AG04449 (cell line): Measurements from ENCODE around the gene RPS14.

Experiments used
- CTCF ChIA-PET: fragments of 350-600 bp; formaldehyde crosslinking; extraction: SDS; loops from one replicate; lab custom pipeline; 2021; ENCODE audit warnings: antibody characterized with exemption; lab: Yijun Ruan, JAX
- POLR2A ChIA-PET: fragments of 400-600, 350-600 bp; formaldehyde crosslinking; extraction: SDS; loops from one replicate; lab custom pipeline; 2020; ENCODE audit warnings: antibody characterized with exemption, inconsistent platforms; lab: Yijun Ruan, JAX
- DNase-seq: peaks from one replicate; pipeline ENCODE4 v3.0.0-alpha.2; 2010; ENCODE audit warnings: low read depth, low spot score
- H3K4me3 ChIP-seq: 2 replicates; pipeline ENCODE4 v1.5.1; 2011; ENCODE audit warnings: low read depth, mild to moderate bottlenecking, control low read depth, low read length
- TF ChIP-seq, protein P1 (sequence below): IDR thresholded peaks from one replicate; pipeline ENCODE4 v1.5.1; 2011; ENCODE audit warnings: mild to moderate bottlenecking, moderate library complexity, low read length, control low read depth, inconsistent platforms; ENCODE audit not compliant: insufficient read depth; ENCODE audit errors: missing control alignments

RPS14 gene

DNA sequence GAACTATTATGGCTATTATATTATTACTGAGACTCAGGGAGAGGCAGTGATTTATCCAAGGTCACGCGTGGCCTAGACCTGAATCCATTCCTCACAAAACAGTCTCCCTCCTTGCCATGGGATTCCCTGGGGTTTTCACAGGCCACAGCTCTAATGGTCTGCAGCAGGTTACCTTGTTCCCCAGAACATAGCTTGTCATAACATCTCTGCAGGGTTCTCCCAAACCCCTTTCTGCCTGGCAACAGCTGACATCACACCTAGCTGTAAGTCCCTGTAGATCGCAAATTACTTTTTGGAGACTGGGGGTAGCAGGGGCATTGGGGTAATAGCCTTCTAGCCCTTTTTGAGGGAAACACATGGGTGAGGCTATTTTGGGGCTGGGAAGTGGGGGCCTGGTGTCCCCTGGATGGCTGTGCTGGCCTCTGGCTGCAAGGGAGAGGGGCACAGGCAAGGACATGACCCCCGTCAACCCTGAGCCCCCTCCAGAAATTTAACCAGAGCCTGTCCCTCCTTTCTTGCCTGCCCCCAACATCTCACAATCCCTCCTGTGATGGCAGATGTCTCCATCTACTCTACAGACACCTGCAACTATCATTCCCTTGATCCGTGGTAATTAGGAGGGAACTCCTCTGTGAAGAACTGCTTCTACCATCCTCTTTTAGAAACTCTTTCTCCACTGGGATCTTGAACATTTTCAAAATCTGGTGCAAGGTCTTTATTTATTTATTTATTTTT is 38.1 kb downstream of the RPS14 start:
- POLR2A ChIA-PET, result no interaction called here
- DNase-seq, result no peak
- no peak overlapping the region for H3K4me3 ChIP-seq
- TF ChIP-seq, protein P1, sequence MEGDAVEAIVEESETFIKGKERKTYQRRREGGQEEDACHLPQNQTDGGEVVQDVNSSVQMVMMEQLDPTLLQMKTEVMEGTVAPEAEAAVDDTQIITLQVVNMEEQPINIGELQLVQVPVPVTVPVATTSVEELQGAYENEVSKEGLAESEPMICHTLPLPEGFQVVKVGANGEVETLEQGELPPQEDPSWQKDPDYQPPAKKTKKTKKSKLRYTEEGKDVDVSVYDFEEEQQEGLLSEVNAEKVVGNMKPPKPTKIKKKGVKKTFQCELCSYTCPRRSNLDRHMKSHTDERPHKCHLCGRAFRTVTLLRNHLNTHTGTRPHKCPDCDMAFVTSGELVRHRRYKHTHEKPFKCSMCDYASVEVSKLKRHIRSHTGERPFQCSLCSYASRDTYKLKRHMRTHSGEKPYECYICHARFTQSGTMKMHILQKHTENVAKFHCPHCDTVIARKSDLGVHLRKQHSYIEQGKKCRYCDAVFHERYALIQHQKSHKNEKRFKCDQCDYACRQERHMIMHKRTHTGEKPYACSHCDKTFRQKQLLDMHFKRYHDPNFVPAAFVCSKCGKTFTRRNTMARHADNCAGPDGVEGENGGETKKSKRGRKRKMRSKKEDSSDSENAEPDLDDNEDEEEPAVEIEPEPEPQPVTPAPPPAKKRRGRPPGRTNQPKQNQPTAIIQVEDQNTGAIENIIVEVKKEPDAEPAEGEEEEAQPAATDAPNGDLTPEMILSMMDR, result no peak
- CTCF ChIA-PET, result interaction anchor here (1.1 to 1.5 kb wide), 4 partner anchors 8 to 575 kb away, joined by 3 to 4 read pairs (median 3); no protein-coding TSS in a partner anchor

DNA sequence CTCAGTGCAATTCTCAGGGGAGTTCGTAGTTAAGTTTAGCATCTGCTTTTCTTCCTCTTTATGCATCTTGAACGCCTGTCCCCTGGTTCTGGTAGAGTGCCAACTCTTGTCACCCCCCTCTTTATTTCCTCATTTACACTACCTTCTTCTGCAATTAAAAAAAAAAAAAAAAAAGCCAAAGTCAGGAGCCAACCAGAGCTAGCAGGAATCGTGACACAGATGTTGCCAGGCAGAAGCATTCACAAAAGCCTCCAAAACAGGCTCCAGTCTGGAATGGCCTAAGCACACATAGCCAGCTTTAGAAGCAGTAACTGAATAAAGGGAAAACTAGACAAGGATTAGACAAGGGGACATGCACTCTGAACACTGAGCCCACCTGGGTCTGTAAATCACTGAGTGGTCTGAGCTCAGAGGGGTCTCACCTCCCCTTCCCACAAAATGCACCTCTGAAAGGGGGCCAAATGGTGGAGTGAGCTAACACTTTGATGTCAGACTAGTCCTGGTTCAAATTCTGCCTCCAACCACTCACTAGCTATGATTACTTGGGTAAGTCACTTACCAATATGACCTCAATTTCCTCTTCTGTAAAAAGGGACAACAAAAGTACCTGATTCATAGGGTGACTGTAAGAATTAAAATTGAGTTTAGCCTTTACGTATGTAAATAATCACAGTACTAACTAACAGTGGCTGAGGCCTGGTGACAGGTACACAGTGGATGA is 38.9 kb downstream of the RPS14 start:
- TF ChIP-seq, protein P1, result no peak
- ChIA-PET CTCF (interaction anchor here (0.6 to 1.5 kb wide), 6 partner anchors 9 to 574 kb away, joined by 3 to 4 read pairs (median 3); no protein-coding TSS in a partner anchor), POLR2A (no interaction called here)
- no peak for DNase-seq
- H3K4me3 ChIP-seq, result no peak overlapping the region

DNA sequence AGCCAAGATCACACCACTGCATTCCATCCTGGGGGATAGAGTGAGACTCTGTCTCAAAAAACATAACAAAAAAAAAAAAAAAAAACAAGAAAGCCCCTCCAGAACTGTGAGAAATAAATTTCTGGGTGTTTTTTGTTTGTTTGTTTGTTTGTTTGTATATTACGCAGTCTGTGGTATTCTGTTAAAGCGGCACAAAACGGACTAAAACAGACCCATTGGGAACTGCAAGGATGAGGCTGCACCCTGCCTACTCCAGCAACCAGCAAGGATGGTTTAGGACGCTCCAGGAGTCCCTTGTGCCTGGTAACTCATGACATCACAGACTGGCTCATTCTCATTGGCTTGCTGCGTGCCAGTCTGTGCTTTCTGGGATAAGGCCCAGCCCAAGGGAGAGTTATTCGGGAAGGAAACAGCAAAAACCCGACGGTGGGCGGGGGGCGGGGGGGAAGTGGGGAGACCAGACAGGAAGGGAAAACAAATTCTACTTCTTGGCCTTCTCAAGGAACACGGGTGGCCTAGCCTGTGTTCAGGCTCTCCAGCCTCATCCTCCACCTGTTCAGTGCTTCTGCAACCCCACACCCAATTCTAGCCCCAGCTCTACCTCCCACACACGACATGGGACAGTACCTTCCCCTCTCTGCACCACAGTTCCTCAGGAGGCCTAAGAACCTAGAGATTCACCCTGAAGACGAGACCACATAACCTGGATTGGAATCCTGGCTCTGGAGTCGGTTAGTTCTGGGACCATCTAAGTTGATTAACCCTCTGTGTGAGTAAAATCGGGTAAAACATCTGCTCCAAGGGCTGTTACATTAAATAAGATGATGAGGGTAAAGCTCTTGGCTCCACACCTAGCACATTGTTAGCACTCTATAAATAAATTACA is 39.7 kb downstream of the RPS14 start:
- TF ChIP-seq, protein P1, result no peak
- CTCF ChIA-PET, result interaction anchor here (0.8 to 1.5 kb wide), 6 partner anchors 10 to 574 kb away, joined by 3 to 4 read pairs (median 3); no protein-coding TSS in a partner anchor
- no peak overlapping the region for H3K4me3 ChIP-seq
- DNase-seq, result no peak
- POLR2A ChIA-PET, result no interaction called here

DNA sequence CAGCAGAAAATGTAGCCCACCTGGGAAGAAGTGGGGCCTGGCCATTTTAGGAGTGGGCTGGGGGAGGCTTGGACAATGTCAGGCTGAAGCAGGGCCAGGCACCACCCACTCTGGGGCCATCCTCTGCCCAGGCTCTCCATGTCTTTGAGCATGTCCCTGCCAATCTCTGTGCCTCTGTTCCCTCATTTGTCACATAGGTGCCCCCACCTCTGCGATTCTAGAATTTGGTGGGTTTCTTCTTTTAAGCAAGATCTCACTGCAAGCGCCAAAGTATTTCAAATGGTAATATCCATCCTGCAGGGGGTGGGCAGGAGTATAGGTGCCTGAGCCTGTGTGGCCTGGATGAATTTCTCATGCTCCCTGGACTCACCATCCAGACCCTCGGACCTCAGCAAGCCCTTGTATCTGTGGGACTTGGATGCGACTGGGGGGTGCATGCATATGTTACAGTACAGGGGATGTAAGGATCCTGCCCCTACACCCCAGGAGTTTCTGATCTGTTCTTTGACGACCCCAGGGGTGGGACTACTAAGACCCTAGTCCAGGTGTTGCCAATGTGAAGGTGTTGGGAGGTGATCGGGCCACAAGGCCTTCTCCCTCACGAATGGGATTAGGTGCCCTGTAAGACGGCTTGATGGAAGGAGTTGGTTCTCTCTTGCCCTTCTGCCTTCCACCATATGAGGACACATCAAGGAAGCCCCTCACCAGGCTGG is 41.2 kb downstream of the RPS14 start:
- no peak for DNase-seq
- POLR2A ChIA-PET, result no interaction called here
- no peak overlapping the region for H3K4me3 ChIP-seq
- CTCF ChIA-PET, result no interaction called here
- TF ChIP-seq, protein P1, result no peak

DNA sequence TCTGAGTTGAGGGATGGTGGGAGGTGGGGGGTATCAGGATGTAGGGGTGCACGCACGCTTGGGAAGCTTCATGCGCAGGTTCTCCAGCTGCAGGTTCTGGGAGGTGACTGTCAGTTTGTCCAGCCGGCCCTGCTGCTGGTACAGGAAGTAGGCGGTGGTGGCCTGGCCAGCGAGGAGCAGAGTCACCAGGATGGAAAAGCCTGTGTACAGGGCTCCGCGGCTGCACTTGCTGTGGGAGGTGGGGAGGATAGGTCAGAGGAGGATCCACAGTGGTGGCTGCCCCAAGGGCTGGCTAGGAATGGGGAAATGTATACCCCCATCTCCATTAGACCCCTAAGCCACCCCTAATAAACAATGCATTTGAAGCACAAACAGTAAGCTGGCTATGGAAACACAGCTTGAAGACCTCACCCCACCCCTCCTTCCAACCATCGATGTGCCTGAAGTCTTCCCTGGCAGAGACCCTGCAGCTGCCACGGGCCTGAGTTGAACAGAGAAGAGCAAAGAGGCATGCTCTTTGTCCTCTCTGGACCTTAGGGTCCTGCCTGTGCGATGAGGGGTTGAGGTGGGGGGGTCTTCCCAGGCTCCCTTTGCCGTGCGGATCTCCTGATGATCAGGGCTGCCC is 42.3 kb downstream of the RPS14 start:
- TF ChIP-seq, protein P1, result no peak
- DNase-seq, result no peak
- no peak overlapping the region for H3K4me3 ChIP-seq
- POLR2A ChIA-PET, result no interaction called here
- CTCF ChIA-PET, result no interaction called here
